C4-2B (cell line): Measurements from ENCODE around the gene LRRC42.
"Not testable (repeated sequence)": the region's sequence is repeated elsewhere in the genome, so short reads cannot be mapped to it uniquely, and the experiment has no call there.

Source experiments
- H3K27ac ChIP-seq: fragments of 450-650 bp; 2 replicates; pipeline ENCODE4 v1.5.1; 2017
- CTCF ChIP-seq: fragments of 450-650 bp; conservative IDR thresholded peaks from 2 replicates; pipeline ENCODE4 v1.5.1; 2017; ENCODE audit warnings: mild to moderate bottlenecking
- ZFX ChIP-seq: fragments of 450-650 bp; IDR thresholded peaks from 2 replicates; pipeline ENCODE4 v1.6.1; 2017

LRRC42 gene

DNA sequence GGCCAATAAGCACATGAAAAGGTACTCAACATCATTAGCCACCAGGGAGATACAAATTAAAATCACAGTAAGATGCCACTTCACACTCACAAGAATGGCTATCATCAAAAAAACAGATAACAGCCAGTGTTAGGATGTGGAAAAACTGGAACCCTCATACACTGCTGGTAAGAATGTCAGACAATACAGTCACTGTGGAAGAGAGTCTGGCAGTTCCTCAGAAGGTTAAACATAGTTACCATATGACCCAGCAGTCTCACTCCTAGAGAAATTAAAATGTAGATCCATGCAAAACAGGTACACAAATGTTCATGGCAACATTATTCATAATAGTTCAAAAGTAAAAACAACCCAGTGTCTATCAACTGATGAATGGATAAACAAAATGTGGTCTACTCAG, 38.6 kb downstream of the LRRC42 start:
- H3K27ac ChIP-seq, result no peak overlapping the region
- TF ChIP-seq CTCF, result no peak
- no peak for TF ChIP-seq ZFX

DNA sequence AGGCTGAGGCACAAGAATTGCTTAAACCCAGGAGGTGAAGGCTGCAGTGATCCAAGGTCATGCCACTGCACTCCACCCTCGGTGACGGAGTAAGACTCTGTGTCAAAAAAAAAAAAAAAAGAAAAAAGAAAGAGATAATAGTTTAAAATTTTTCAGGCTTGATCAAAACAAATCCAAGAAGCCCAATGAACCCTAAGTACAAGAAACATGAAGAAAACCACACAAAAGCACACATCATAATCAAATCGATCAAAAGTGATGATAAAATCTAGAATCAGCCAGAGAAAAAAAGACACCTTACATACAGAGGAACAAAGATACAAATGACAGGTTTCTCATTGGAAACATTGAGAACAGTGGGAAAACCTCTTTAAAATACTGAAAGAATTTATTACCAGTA, 40.3 kb downstream of the LRRC42 start:
- TF ChIP-seq ZFX, result no peak
- TF ChIP-seq CTCF, result no peak
- H3K27ac ChIP-seq, result no peak overlapping the region

GRCh38 chr1:53987880-53988279, 41.7 kb downstream of the LRRC42 start:
- no peak for TF ChIP-seq ZFX
- no peak for TF ChIP-seq CTCF
- H3K27ac ChIP-seq, result no peak overlapping the region

GRCh38 chr1:53992085-53992874, 46.1 kb downstream of the LRRC42 start:
- H3K27ac ChIP-seq, result no peak overlapping the region
- TF ChIP-seq CTCF (no peak; the same call in 1 of the 2 replicates), ZFX (no peak)

DNA sequence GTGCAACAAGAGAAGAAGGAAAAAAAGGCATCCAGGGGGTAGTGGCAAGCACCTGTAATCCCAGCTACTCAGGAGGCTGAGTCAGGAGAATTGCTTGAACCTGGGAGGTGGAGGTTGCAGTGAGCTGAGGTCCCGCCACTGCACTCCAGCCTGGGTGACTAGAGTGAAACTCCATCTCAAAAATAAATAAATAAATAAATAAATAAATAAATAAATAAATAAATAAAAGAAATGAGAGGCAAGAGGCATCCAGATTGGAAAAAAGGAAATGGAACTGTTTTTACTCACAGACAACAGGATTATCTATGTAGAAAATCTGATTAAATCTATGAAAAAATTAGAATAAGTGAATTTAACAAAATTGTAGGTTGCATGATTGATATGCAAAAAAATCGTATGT, 48.4 kb downstream of the LRRC42 start:
- H3K27ac ChIP-seq, result not testable (repeated sequence)

DNA sequence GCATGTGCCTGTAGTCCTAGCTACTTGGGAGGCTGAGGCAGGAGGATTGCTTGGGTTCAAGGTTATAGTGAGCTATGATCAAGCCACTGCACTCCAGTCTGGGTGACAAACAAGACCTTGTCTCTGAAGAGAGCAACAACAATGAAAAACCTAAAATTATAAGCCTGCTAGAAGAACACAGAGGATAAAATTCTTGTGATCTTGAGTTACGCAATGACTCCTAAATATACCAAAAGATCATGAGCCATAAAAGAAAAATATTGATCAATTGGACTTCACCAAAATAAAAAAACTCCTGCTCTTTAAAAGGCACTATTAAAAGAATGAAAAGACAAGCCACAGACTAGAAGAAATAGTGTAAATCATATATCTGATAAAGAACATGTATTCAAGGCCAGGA, 49.5 kb downstream of the LRRC42 start:
- no peak overlapping the region for H3K27ac ChIP-seq
- no peak for TF ChIP-seq CTCF

- no peak for TF ChIP-seq ZFX
- no peak for TF ChIP-seq CTCF
These were observed 52.1 kb downstream of the LRRC42 start for GRCh38 chr1:53998223-53998622.

DNA sequence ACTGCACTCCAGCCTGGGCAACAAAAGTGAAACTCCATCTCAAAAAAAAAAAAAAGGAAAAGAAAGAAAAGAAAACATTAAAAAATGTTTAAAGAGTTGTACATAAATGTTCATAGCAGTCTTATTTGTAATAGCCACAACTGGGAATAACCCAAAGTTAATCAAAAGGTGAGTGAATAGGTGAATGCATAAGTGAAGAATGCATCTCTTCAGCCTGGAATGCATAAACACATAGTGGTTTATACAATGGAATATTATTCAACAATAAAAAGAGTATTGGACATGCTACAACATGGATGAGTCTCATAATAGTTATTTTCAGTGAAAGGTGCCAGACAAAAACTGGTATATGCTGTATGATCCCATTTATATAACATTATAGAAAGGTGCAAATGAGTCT, 53.8 kb downstream of the LRRC42 start:
- TF ChIP-seq ZFX (no peak), CTCF (no peak)

More at GRCh38 chr1:53998223-53998622, 52.1 kb downstream of the LRRC42 start:
- H3K27ac ChIP-seq, result no peak overlapping the region

More for the DNA sequence above, 53.8 kb downstream of the LRRC42 start:
- H3K27ac ChIP-seq, result no peak overlapping the region
